Skin of body (tissue), 2 donors: ENCODE data around the gene ZNF174. TPM values are rescaled to one million over a fixed set of nuclear protein-coding genes. Genes with fewer than 3 reads are reported as not detected.
A peak's percentile ranks its signal among the peaks of the same experiment; 100 is the strongest.

Experiments
- DNase-seq: peaks from one replicate; lab custom pipeline; 2025; lab: John Stamatoyannopoulos, UW
- total RNA-seq: library from RNA; depleted of rRNA; stranded (reverse); fragments of >200 nt; gene quantifications from one replicate; pipeline ENCODE4 v1.2.3, GENCODE V29; 2014

ZNF174 gene
- total RNA-seq: 5.7 TPM

GRCh38 chr16:3400779-3401688 is at the start of gene ZNF174, which contains the start of gene ZSCAN32:
TSS of gene ZNF174 (plus strand) at chr16:3401215. CDS start at chr16:3402005, 790 bp downstream.
TSS of gene ZSCAN32 (minus strand) at chr16:3401004. CDS start at chr16:3397557, 3,447 bp downstream.
- DNase-seq: peak; percentile 99

GRCh38 chr16:3355589-3355988 is 45.4 kb upstream of the ZNF174 start, which contains the start of gene OR2C1:
TSS of gene OR2C1 (plus strand) at chr16:3355889. CDS start at chr16:3355941, 52 bp downstream.
- DNase-seq: no peak

- DNase-seq: no peak
These were observed 44.9 kb upstream of the ZNF174 start for GRCh38 chr16:3356118-3356517.

- no peak for DNase-seq
These were observed 42.1 kb upstream of the ZNF174 start for GRCh38 chr16:3358871-3359270.

GRCh38 chr16:3362931-3363330 is 38.1 kb upstream of the ZNF174 start:
- no peak for DNase-seq

GRCh38 chr16:3363793-3364192 is 37.2 kb upstream of the ZNF174 start:
- DNase-seq: no peak

GRCh38 chr16:3364774-3365427 is 36.1 kb upstream of the ZNF174 start:
- DNase-seq: peak; percentile 78

GRCh38 chr16:3369073-3369472 is 31.9 kb upstream of the ZNF174 start:
- DNase-seq: no peak

GRCh38 chr16:3375680-3376079 is 25.3 kb upstream of the ZNF174 start:
- no peak for DNase-seq

GRCh38 chr16:3377917-3378316 is 23.1 kb upstream of the ZNF174 start:
- no peak for DNase-seq

- no peak for DNase-seq
These were observed 18.0 kb upstream of the ZNF174 start for GRCh38 chr16:3383045-3383448.

GRCh38 chr16:3388325-3388724 is 12.7 kb upstream of the ZNF174 start:
- no peak for DNase-seq

- DNase-seq: no peak
These were observed 11.2 kb upstream of the ZNF174 start for GRCh38 chr16:3389663-3390338.

GRCh38 chr16:3400446-3400778 is 603 bp upstream of the ZNF174 start:
- no peak for DNase-seq

GRCh38 chr16:3401719-3402397 is 843 bp downstream of the ZNF174 start:
- no peak for DNase-seq

GRCh38 chr16:3408561-3409197 is 7.7 kb downstream of the ZNF174 start:
- no peak for DNase-seq

- DNase-seq: no peak
These were observed 12.8 kb downstream of the ZNF174 start for GRCh38 chr16:3413730-3414379.

GRCh38 chr16:3431779-3432219 is 30.8 kb downstream of the ZNF174 start:
- DNase-seq: no peak

- no peak for DNase-seq
These were observed 33.4 kb downstream of the ZNF174 start for GRCh38 chr16:3434373-3434772.

GRCh38 chr16:3439637-3440036 is 38.6 kb downstream of the ZNF174 start:
- no peak for DNase-seq
